Stimulated activated CD8-positive, alpha-beta memory T cell treated with anti-CD3 and anti-CD28 coated beads, Interleukin-15, amount 100 ng/mL, for 48 hours (primary cell): ENCODE measurements around the gene NUCKS1.
A peak's percentile ranks its signal among the peaks of the same experiment; 100 is the strongest.
"Not testable (repeated sequence)": the region's sequence is repeated elsewhere in the genome, so short reads cannot be mapped to it uniquely, and the experiment has no call there.

Experiments used
- DNase-seq, 2 donors: peaks; one replicate each; pipeline ENCODE4 v3.0.0-alpha.2; 2020; ENCODE audit warnings: low read depth in 2 of 2

Gene NUCKS1

GRCh38 chr1:205733438-205734175 lies 16.4 kb downstream of the NUCKS1 start:
- no peak for DNase-seq

GRCh38 chr1:205729945-205730610 lies 19.9 kb downstream of the NUCKS1 start:
- no peak for DNase-seq

GRCh38 chr1:205726619-205727125 lies 23.3 kb downstream of the NUCKS1 start:
- no peak for DNase-seq

- DNase-seq: no peak
Observed at GRCh38 chr1:205725514-205725913, 24.5 kb downstream of the NUCKS1 start.

GRCh38 chr1:205720740-205721139 lies 29.2 kb downstream of the NUCKS1 start:
- not testable (repeated sequence) for DNase-seq

GRCh38 chr1:205719762-205720161 lies 30.2 kb downstream of the NUCKS1 start:
- no peak for DNase-seq

- no peak for DNase-seq
Observed at GRCh38 chr1:205719015-205719414, 31.0 kb downstream of the NUCKS1 start.

GRCh38 chr1:205716371-205717132 lies 33.4 kb downstream of the NUCKS1 start:
- no peak for DNase-seq

- no peak for DNase-seq
Observed at GRCh38 chr1:205715628-205716027, 34.4 kb downstream of the NUCKS1 start.

GRCh38 chr1:205714906-205715246 lies 35.1 kb downstream of the NUCKS1 start:
- DNase-seq: no peak

- no peak for DNase-seq
Observed at GRCh38 chr1:205714190-205714905, 35.6 kb downstream of the NUCKS1 start.

GRCh38 chr1:205711105-205712048 lies 38.6 kb downstream of the NUCKS1 start:
- peak; percentile 3 to 25 for DNase-seq

GRCh38 chr1:205710201-205711062 lies 39.5 kb downstream of the NUCKS1 start:
- DNase-seq: no peak

GRCh38 chr1:205709640-205710039 lies 40.3 kb downstream of the NUCKS1 start:
- DNase-seq: no peak

- no peak for DNase-seq
Observed at GRCh38 chr1:205709059-205709398, 41.0 kb downstream of the NUCKS1 start.

GRCh38 chr1:205706601-205707502 lies 43.1 kb downstream of the NUCKS1 start:
- DNase-seq: no peak

GRCh38 chr1:205704903-205705302 lies 45.1 kb downstream of the NUCKS1 start:
- DNase-seq: no peak

GRCh38 chr1:205703072-205703471 lies 46.9 kb downstream of the NUCKS1 start:
- DNase-seq: no peak

- DNase-seq: no peak
Observed at GRCh38 chr1:205701891-205702290, 48.1 kb downstream of the NUCKS1 start.
